Omental fat pad (tissue), 4 donors: ENCODE measurements around the gene PDE8B. TPM values are rescaled to one million over a fixed set of nuclear protein-coding genes. Genes with fewer than 3 reads are reported as not detected.

ENCODE experiments used
- ATAC-seq: fragments of 150-250 bp; one replicate; pipeline ENCODE4 v1.9.1; 2016; ENCODE audit warnings: mild to moderate bottlenecking, moderate library complexity; ENCODE audit not compliant: low FRiP score
- DNase-seq: peaks from one replicate; pipeline ENCODE4 v3.0.0-alpha.2; 2019; ENCODE audit warnings: low spot score
- total RNA-seq, 4 donors: library from RNA; depleted of rRNA; stranded (reverse); fragments of >200 nt; gene quantifications; one replicate each; pipeline ENCODE4 v1.1.0, GENCODE V29; 2016
- TF ChIP-seq, protein P1 (sequence below), 3 donors: fragments of 450-650 bp; IDR thresholded peaks; one replicate each; pipeline ENCODE4 v1.5.1; 2016 to 2017; ENCODE audit warnings: antibody characterized with exemption in 3 of 3, mild to moderate bottlenecking in 3 of 3, moderate library complexity in 2 of 3

The PDE8B gene
- total RNA-seq, 4 donors from 2014 or later = 20.5 to 53.1 (median 36.9) TPM

GRCh38 chr5:77337686-77338085 lies 127.2 kb downstream of the PDE8B start:
- DNase-seq = no peak
- TF ChIP-seq, protein P1, sequence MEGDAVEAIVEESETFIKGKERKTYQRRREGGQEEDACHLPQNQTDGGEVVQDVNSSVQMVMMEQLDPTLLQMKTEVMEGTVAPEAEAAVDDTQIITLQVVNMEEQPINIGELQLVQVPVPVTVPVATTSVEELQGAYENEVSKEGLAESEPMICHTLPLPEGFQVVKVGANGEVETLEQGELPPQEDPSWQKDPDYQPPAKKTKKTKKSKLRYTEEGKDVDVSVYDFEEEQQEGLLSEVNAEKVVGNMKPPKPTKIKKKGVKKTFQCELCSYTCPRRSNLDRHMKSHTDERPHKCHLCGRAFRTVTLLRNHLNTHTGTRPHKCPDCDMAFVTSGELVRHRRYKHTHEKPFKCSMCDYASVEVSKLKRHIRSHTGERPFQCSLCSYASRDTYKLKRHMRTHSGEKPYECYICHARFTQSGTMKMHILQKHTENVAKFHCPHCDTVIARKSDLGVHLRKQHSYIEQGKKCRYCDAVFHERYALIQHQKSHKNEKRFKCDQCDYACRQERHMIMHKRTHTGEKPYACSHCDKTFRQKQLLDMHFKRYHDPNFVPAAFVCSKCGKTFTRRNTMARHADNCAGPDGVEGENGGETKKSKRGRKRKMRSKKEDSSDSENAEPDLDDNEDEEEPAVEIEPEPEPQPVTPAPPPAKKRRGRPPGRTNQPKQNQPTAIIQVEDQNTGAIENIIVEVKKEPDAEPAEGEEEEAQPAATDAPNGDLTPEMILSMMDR (IDR thresholded peaks at IDR 0.05) = no peak
- no peak for ATAC-seq

DNA sequence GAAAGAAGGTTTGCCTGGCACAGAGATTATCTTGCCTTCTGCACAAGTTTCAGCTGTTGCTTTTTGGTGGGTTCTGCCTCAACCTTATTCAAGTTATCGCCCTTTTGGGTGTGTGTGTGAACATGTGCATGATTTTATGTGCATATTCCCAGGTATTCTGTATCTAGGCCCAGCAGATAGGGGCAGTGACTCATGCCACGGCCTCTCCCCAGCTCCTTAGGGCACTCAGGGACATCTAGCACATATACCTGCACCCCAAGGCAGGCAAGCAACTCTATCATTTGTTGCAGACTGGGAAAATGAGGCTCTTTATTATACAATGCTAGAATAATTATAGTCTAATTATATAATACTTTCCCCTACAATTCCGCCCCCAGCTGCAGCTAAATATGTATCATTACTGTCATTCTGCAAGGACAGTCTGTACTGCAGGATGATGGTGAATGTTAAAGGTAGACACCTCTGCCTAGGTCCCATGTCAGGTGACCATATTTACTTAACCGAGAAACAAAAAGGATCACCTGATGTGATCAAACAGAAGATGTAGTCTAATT lies 128.9 kb downstream of the PDE8B start:
- no peak for ATAC-seq
- TF ChIP-seq, protein P1 (IDR thresholded peaks at IDR 0.05) = no peak
- no peak for DNase-seq

- ATAC-seq (no peak), DNase-seq (no peak)
- TF ChIP-seq, protein P1 (IDR thresholded peaks at IDR 0.05) = no peak
Measured at GRCh38 chr5:77343165-77343564, 132.7 kb downstream of the PDE8B start.

- TF ChIP-seq, protein P1 (IDR thresholded peaks at IDR 0.05) = no peak
- peak; percentile 28 for ATAC-seq
- DNase-seq = no peak
Measured at GRCh38 chr5:77347435-77348098, 137.1 kb downstream of the PDE8B start.

DNA sequence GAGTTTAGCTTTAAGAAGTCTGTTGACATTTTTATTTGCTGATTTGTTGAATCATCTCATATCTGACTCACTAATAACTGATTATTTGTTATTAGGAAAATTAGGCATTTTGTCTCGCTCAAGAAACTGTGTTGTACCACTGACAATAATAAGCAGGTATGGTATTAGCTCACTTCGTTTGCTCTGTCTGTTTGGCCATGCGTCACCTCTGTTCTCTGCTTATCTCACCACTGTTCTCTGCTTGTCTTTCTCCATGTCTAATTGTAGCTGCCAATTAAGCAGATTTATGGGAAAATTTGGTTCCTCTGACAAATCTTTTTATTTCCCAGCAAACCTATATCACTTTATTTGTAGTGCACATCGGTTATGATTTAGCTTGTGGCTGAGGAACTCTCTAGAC lies 142.8 kb downstream of the PDE8B start:
- ATAC-seq = no peak
- no peak for DNase-seq
- TF ChIP-seq, protein P1 (IDR thresholded peaks at IDR 0.05) = no peak

GRCh38 chr5:77354454-77354853 lies 144.0 kb downstream of the PDE8B start:
- TF ChIP-seq, protein P1 (IDR thresholded peaks at IDR 0.05) = no peak
- no peak for ATAC-seq
- no peak for DNase-seq

- DNase-seq = no peak
- ATAC-seq = no peak
- TF ChIP-seq, protein P1 (IDR thresholded peaks at IDR 0.05) = no peak
Measured at GRCh38 chr5:77355080-77355479, 144.6 kb downstream of the PDE8B start.
